Measurements from ENCODE around the gene UMODL1.

GRCh38 chr21:42151148-42151947 is 80.2 kb downstream of the UMODL1 start:
- no peak for TF ChIP-seq CTCF (IDR thresholded peaks at IDR 0.05; ENCODE audit: borderline replicate concordance, extremely low read depth, low read length, poor library complexity, severe bottlenecking)
- TF ChIP-seq EZH2 (IDR thresholded peaks at IDR 0.05; ENCODE audit: borderline replicate concordance, low read depth, low read length, severe bottlenecking) = no peak
